ENCODE results near the gene RRAD. TPM values are rescaled to one million over a fixed set of nuclear protein-coding genes. Genes with fewer than 3 reads are reported as not detected.

RRAD gene
- polyA plus RNA-seq, 1 donor from 2014 or later, result 1.0 TPM

- H3K79me2 ChIP-seq (replicated peaks; ENCODE audit: insufficient read depth, low read length), result no peaks in the 10 kb centered on the region
- no peaks in the 10 kb centered on the region for H3K27me3 ChIP-seq (ENCODE audit: insufficient read depth, low read depth, low read length)
- H3K9me3 ChIP-seq (ENCODE audit: low read length), result no peaks in the 10 kb centered on the region
- H4K20me1 ChIP-seq (ENCODE audit: insufficient read depth), result no peaks in the 10 kb centered on the region
- H3K4me2 ChIP-seq (ENCODE audit: low read length), result no peak overlapping the region
- H3K9me2 ChIP-seq (ENCODE audit: insufficient read depth, low read length), result no peaks in the 10 kb centered on the region
- no peak overlapping the region for H3K27ac ChIP-seq (ENCODE audit: low read length)
- TF ChIP-seq EZH2 (IDR thresholded peaks at IDR 0.05; ENCODE audit: borderline replicate concordance, insufficient read depth, low read length, poor library complexity, severe bottlenecking) (no peak), TAF1 (IDR thresholded peaks at IDR 0.05; ENCODE audit: low read depth) (no peak), RAD21 (conservative IDR thresholded peaks at IDR 0.05) (peak; percentile 92), POLR2AphosphoS5 (IDR thresholded peaks at IDR 0.05) (no peak), CTCF (IDR thresholded peaks at IDR 0.05; ENCODE audit: poor library complexity, severe bottlenecking) (peak; percentile 90), EP300 (conservative IDR thresholded peaks at IDR 0.05; ENCODE audit: poor library complexity, severe bottlenecking) (no peak), MXI1 (conservative IDR thresholded peaks at IDR 0.05; ENCODE audit: poor library complexity, severe bottlenecking) (no peak), SMC3 (conservative IDR thresholded peaks at IDR 0.05; ENCODE audit: poor library complexity) (peak; percentile 83), REST (IDR thresholded peaks at IDR 0.05; ENCODE audit: borderline replicate concordance) (no peak)
- H3F3A ChIP-seq (ENCODE audit: insufficient read depth, low read length, poor library complexity, severe bottlenecking), result no peaks in the 10 kb centered on the region
- no peaks in the 10 kb centered on the region for H3K36me3 ChIP-seq (ENCODE audit: insufficient read depth, low read length)
- H2AFZ ChIP-seq (ENCODE audit: low read depth, low read length), result no peak overlapping the region
- no peak overlapping the region for H3K9ac ChIP-seq (ENCODE audit: low read length)
- no peak overlapping the region for H3K4me3 ChIP-seq (ENCODE audit: low read length)
Observed at GRCh38 chr16:66894948-66895688, 30.2 kb downstream of the RRAD start.

DNA sequence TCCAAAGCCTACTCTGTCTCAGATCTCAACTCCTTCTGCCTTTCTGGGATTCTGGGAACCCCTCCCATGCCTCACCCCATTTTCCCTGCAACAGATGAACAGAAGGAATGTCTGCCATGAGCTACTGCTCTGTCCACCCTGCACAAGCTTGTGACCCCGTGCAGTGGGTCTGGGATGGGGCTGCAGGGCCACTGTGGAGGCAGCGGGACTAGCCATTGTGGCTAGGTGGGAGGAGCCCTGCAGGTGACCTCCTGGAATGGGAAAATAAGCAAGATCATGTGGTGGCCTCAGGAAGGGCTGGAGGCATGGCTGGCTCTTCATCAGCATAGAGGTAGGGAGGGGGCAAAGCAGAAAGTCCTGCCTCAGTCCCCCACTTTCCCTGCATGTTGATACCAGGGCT is 31.3 kb downstream of the RRAD start:
- TF ChIP-seq POLR2AphosphoS5 (IDR thresholded peaks at IDR 0.05) (no peak), TAF1 (IDR thresholded peaks at IDR 0.05; ENCODE audit: low read depth) (no peak), RAD21 (conservative IDR thresholded peaks at IDR 0.05) (no peak), MXI1 (conservative IDR thresholded peaks at IDR 0.05; ENCODE audit: poor library complexity, severe bottlenecking) (no peak), SMC3 (conservative IDR thresholded peaks at IDR 0.05; ENCODE audit: poor library complexity) (no peak), REST (IDR thresholded peaks at IDR 0.05; ENCODE audit: borderline replicate concordance) (no peak), EP300 (conservative IDR thresholded peaks at IDR 0.05; ENCODE audit: poor library complexity, severe bottlenecking) (no peak), CTCF (IDR thresholded peaks at IDR 0.05; ENCODE audit: poor library complexity, severe bottlenecking) (no peak), EZH2 (IDR thresholded peaks at IDR 0.05; ENCODE audit: borderline replicate concordance, insufficient read depth, low read length, poor library complexity, severe bottlenecking) (no peak)
- no peak overlapping the region for H3K9ac ChIP-seq (ENCODE audit: low read length)
- no peaks in the 10 kb centered on the region for H3K36me3 ChIP-seq (ENCODE audit: insufficient read depth, low read length)
- no peak overlapping the region for H3K27ac ChIP-seq (ENCODE audit: low read length)
- H3K4me2 ChIP-seq (ENCODE audit: low read length), result no peak overlapping the region
- no peaks in the 10 kb centered on the region for H3K79me2 ChIP-seq (replicated peaks; ENCODE audit: insufficient read depth, low read length)
- H3K9me2 ChIP-seq (ENCODE audit: insufficient read depth, low read length), result no peaks in the 10 kb centered on the region
- H3K27me3 ChIP-seq (ENCODE audit: insufficient read depth, low read depth, low read length), result no peaks in the 10 kb centered on the region
- H4K20me1 ChIP-seq (ENCODE audit: insufficient read depth), result no peaks in the 10 kb centered on the region
- no peak overlapping the region for H2AFZ ChIP-seq (ENCODE audit: low read depth, low read length)
- no peaks in the 10 kb centered on the region for H3F3A ChIP-seq (ENCODE audit: insufficient read depth, low read length, poor library complexity, severe bottlenecking)
- no peaks in the 10 kb centered on the region for H3K9me3 ChIP-seq (ENCODE audit: low read length)
- H3K4me3 ChIP-seq (ENCODE audit: low read length), result no peak overlapping the region
